GM18867 (cell line): ENCODE results near the gene VIPAS39.
"Not testable (repeated sequence)": the region's sequence is repeated elsewhere in the genome, so short reads cannot be mapped to it uniquely, and the experiment has no call there.

Source experiments
- ATAC-seq: cut with Tn5 transposase; IDR thresholded peaks from one replicate; pipeline ENCODE4 v1.9.1; 2021; ENCODE audit warnings: mild to moderate bottlenecking, moderate library complexity; ENCODE audit not compliant: unreplicated experiment

VIPAS39 gene

GRCh38 chr14:77470224-77470870 is 12.9 kb upstream of the VIPAS39 start:
- ATAC-seq, result no peak

- no peak for ATAC-seq
Observed at GRCh38 chr14:77469539-77469938, 12.1 kb upstream of the VIPAS39 start.

GRCh38 chr14:77469067-77469505 is 11.7 kb upstream of the VIPAS39 start:
- ATAC-seq, result no peak

GRCh38 chr14:77467801-77468200 is 10.4 kb upstream of the VIPAS39 start:
- ATAC-seq, result no peak

- no peak for ATAC-seq
Observed at GRCh38 chr14:77459072-77459723, 1.8 kb upstream of the VIPAS39 start.

GRCh38 chr14:77458249-77458950 is 999 bp upstream of the VIPAS39 start:
- peak; percentile 19 for ATAC-seq

GRCh38 chr14:77457115-77457521 is 283 bp downstream of the VIPAS39 start:
- no peak for ATAC-seq

GRCh38 chr14:77455966-77456640 is 1.3 kb downstream of the VIPAS39 start:
- no peak for ATAC-seq

- no peak for ATAC-seq
Observed at GRCh38 chr14:77442196-77442595, 15.2 kb downstream of the VIPAS39 start.

- ATAC-seq, result no peak
Observed at GRCh38 chr14:77439861-77440260, 17.5 kb downstream of the VIPAS39 start.

GRCh38 chr14:77438596-77438995 is 18.8 kb downstream of the VIPAS39 start:
- ATAC-seq, result no peak

- no peak for ATAC-seq
Observed at GRCh38 chr14:77436042-77436441, 21.4 kb downstream of the VIPAS39 start.

GRCh38 chr14:77426396-77426795 is 31.0 kb downstream of the VIPAS39 start:
- ATAC-seq, result no peak

GRCh38 chr14:77424862-77425261 is 32.5 kb downstream of the VIPAS39 start:
- ATAC-seq, result no peak

- ATAC-seq, result no peak
Observed at GRCh38 chr14:77423423-77423822, 34.0 kb downstream of the VIPAS39 start, which contains the start of gene NOXRED1. Gene NOXRED1 (minus strand): TSS chr14:77423523. CDS start chr14:77422889, 634 bp downstream.

GRCh38 chr14:77421201-77421600 is 36.2 kb downstream of the VIPAS39 start:
- no peak for ATAC-seq

GRCh38 chr14:77416836-77417235 is 40.6 kb downstream of the VIPAS39 start:
- no peak for ATAC-seq

GRCh38 chr14:77416098-77416497 is 41.3 kb downstream of the VIPAS39 start:
- ATAC-seq, result not testable (repeated sequence)

- not testable (repeated sequence) for ATAC-seq
Observed at GRCh38 chr14:77415403-77416030, 41.9 kb downstream of the VIPAS39 start.

GRCh38 chr14:77409131-77409533 is 48.3 kb downstream of the VIPAS39 start:
- no peak for ATAC-seq

GRCh38 chr14:77407158-77407557 is 50.2 kb downstream of the VIPAS39 start:
- ATAC-seq, result no peak
